SK-N-SH treated with all-trans-retinoic acid at 6 μM for 48 hours (cell line): ENCODE data around the gene KCNG2.

ENCODE experiments used
- ATAC-seq: fragments of 200-7000 bp; cut with Tn5 transposase; 3 replicates; pipeline ENCODE4 v1.9.1; 2020; ENCODE audit warnings: mild to moderate bottlenecking, moderate library complexity
- ARNTL ChIP-seq: fragments of 450-650 bp; formaldehyde crosslinking; IDR thresholded peaks from 2 replicates; pipeline ENCODE4 v1.5.0; 2020; ENCODE audit warnings: low read depth, mild to moderate bottlenecking, moderate library complexity, borderline replicate concordance
- BACH2 ChIP-seq: fragments of 250-450 bp; sonication (Bioruptor Pico); IDR thresholded peaks from 2 replicates; pipeline ENCODE4 v1.9.0; 2021; ENCODE audit warnings: mild to moderate bottlenecking, borderline replicate concordance
- CSDC2 ChIP-seq: fragments of 250-450 bp; sonication (Bioruptor Pico); IDR thresholded peaks from 2 replicates; pipeline ENCODE4 v1.5.0; 2020; ENCODE audit warnings: mild to moderate bottlenecking, moderate library complexity
- ESRRG ChIP-seq: fragments of 250-450 bp; sonication (Bioruptor Pico); IDR thresholded peaks from 2 replicates; pipeline ENCODE4 v1.6.1; 2021; ENCODE audit warnings: mild to moderate bottlenecking
- GLIS3 ChIP-seq: fragments of 250-450 bp; sonication (Bioruptor Pico); IDR thresholded peaks from 2 replicates; pipeline ENCODE4 v1.5.0; 2020; ENCODE audit warnings: mild to moderate bottlenecking, moderate library complexity
- ISL1 ChIP-seq: fragments of 250-450 bp; sonication (Bioruptor Pico); IDR thresholded peaks from 2 replicates; pipeline ENCODE4 v2.1.2; 2022; ENCODE audit warnings: mild to moderate bottlenecking, moderate library complexity
- OSR1 ChIP-seq: fragments of 250-450 bp; sonication (Bioruptor Pico); IDR thresholded peaks from 2 replicates; pipeline ENCODE4 v1.8.0; 2022; ENCODE audit warnings: moderate library complexity, mild to moderate bottlenecking, inconsistent platforms
- PPARA ChIP-seq: fragments of 250-450 bp; sonication (Bioruptor Pico); IDR thresholded peaks from 2 replicates; pipeline ENCODE4 v1.5.0; 2020; ENCODE audit warnings: mild to moderate bottlenecking, borderline replicate concordance
- RARB ChIP-seq: fragments of 250-450 bp; sonication (Bioruptor Pico); IDR thresholded peaks from 2 replicates; pipeline ENCODE4 v1.8.0; 2021; ENCODE audit warnings: mild to moderate bottlenecking, moderate library complexity
- SNAI2 ChIP-seq: fragments of 250-450 bp; sonication (Bioruptor Pico); IDR thresholded peaks from 2 replicates; pipeline ENCODE4 v1.5.0; 2020; ENCODE audit warnings: mild to moderate bottlenecking, moderate library complexity
- TCF4 ChIP-seq: fragments of 250-450 bp; sonication (Bioruptor Pico); IDR thresholded peaks from 2 replicates; pipeline ENCODE4 v1.8.0; 2021; ENCODE audit warnings: mild to moderate bottlenecking, moderate library complexity, borderline replicate concordance
- TOX ChIP-seq: fragments of 250-450 bp; sonication (Bioruptor Pico); IDR thresholded peaks from 2 replicates; pipeline ENCODE4 v1.8.0; 2021; ENCODE audit warnings: mild to moderate bottlenecking, moderate library complexity, borderline replicate concordance
- ZC3H10 ChIP-seq: fragments of 250-450 bp; sonication (Bioruptor Pico); IDR thresholded peaks from 2 replicates; pipeline ENCODE4 v1.5.1; 2021; ENCODE audit warnings: mild to moderate bottlenecking, moderate library complexity
- ZFP3 ChIP-seq: fragments of 250-450 bp; sonication (Bioruptor Pico); IDR thresholded peaks from 2 replicates; pipeline ENCODE4 v1.5.0; 2020; ENCODE audit warnings: mild to moderate bottlenecking, moderate library complexity
- ZFP30 ChIP-seq: fragments of 450-650 bp; formaldehyde crosslinking; IDR thresholded peaks from 2 replicates; pipeline ENCODE4 v1.5.0; 2022; ENCODE audit warnings: mild to moderate bottlenecking, moderate library complexity
- ZNF565 ChIP-seq: fragments of 450-650 bp; formaldehyde crosslinking; conservative IDR thresholded peaks from 2 replicates; pipeline ENCODE4 v1.5.0; 2020; ENCODE audit warnings: low read depth, mild to moderate bottlenecking, moderate library complexity
- ZNF8 ChIP-seq: fragments of 450-650 bp; formaldehyde crosslinking; IDR thresholded peaks from 2 replicates; pipeline ENCODE4 v1.5.0; 2020; ENCODE audit warnings: mild to moderate bottlenecking, moderate library complexity
- TF ChIP-seq, protein P1 (sequence below): fragments of 250-450 bp; sonication (Bioruptor Pico); IDR thresholded peaks from 2 replicates; pipeline ENCODE4 v1.5.0; 2020; ENCODE audit warnings: mild to moderate bottlenecking, moderate library complexity
- TF ChIP-seq, protein P2 (sequence below): fragments of 250-450 bp; sonication (Bioruptor Pico); IDR thresholded peaks from 2 replicates; pipeline ENCODE4 v1.5.1; 2021; ENCODE audit warnings: mild to moderate bottlenecking, moderate library complexity
- TF ChIP-seq, protein P3 (sequence below): fragments of 250-450 bp; sonication (Bioruptor Pico); IDR thresholded peaks from 2 replicates; pipeline ENCODE4 v1.8.0; 2020; ENCODE audit warnings: mild to moderate bottlenecking, moderate library complexity, borderline replicate concordance
- TF ChIP-seq, protein P4 (sequence below): fragments of 250-450 bp; sonication (Bioruptor Pico); IDR thresholded peaks from 2 replicates; pipeline ENCODE4 v1.5.1; 2020; ENCODE audit warnings: low read depth, mild to moderate bottlenecking, moderate library complexity
- TF ChIP-seq, protein P5 (sequence below): fragments of 250-450 bp; sonication (Bioruptor Pico); IDR thresholded peaks from 2 replicates; pipeline ENCODE4 v1.8.0; 2021; ENCODE audit warnings: low read depth, mild to moderate bottlenecking, moderate library complexity, borderline replicate concordance

Gene KCNG2

DNA sequence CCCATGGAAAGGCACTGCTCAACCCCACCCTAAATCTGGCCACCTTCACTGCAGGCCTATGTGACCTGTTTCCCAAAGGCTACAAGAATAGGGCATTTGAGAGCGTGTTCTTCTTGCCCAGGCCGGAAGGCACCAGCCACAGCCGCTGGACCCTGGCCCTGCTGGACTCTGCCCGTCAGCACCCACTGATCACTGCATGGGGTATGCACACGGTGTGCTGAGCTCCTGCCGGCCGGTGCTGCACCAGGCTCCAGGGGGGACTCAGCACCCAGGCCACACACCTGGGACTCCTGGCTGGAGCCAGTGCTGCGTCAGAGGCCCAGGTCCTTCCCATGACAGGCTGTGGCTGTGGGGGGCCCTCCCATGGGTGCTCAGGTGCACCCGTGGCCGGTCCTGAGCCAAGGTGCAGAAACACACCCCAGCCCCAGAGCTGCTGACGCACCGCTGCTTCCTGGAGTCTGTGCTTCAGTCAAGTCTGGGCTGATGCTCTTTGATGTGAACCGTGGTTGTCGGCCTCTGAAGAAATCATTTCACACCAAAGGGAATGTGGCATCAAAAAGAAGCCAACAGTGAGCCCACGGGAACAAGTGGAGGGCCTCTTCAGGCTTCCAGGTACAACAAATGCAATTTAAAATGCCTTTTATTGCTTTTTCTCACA, 6.5 kb downstream of the KCNG2 start (continued):
- TF ChIP-seq, protein P1, sequence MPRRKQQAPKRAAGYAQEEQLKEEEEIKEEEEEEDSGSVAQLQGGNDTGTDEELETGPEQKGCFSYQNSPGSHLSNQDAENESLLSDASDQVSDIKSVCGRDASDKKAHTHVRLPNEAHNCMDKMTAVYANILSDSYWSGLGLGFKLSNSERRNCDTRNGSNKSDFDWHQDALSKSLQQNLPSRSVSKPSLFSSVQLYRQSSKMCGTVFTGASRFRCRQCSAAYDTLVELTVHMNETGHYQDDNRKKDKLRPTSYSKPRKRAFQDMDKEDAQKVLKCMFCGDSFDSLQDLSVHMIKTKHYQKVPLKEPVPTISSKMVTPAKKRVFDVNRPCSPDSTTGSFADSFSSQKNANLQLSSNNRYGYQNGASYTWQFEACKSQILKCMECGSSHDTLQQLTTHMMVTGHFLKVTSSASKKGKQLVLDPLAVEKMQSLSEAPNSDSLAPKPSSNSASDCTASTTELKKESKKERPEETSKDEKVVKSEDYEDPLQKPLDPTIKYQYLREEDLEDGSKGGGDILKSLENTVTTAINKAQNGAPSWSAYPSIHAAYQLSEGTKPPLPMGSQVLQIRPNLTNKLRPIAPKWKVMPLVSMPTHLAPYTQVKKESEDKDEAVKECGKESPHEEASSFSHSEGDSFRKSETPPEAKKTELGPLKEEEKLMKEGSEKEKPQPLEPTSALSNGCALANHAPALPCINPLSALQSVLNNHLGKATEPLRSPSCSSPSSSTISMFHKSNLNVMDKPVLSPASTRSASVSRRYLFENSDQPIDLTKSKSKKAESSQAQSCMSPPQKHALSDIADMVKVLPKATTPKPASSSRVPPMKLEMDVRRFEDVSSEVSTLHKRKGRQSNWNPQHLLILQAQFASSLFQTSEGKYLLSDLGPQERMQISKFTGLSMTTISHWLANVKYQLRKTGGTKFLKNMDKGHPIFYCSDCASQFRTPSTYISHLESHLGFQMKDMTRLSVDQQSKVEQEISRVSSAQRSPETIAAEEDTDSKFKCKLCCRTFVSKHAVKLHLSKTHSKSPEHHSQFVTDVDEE = no peak
- TF ChIP-seq RARB (CRISPR knock-in tag) (no peak), ZFP30 (CRISPR knock-in tag) (no peak), ZFP3 (CRISPR knock-in tag) (no peak), SNAI2 (CRISPR knock-in tag) (no peak), PPARA (CRISPR knock-in tag) (no peak), TOX (no peak), TCF4 (no peak), ZC3H10 (no peak)
- TF ChIP-seq, protein P2, sequence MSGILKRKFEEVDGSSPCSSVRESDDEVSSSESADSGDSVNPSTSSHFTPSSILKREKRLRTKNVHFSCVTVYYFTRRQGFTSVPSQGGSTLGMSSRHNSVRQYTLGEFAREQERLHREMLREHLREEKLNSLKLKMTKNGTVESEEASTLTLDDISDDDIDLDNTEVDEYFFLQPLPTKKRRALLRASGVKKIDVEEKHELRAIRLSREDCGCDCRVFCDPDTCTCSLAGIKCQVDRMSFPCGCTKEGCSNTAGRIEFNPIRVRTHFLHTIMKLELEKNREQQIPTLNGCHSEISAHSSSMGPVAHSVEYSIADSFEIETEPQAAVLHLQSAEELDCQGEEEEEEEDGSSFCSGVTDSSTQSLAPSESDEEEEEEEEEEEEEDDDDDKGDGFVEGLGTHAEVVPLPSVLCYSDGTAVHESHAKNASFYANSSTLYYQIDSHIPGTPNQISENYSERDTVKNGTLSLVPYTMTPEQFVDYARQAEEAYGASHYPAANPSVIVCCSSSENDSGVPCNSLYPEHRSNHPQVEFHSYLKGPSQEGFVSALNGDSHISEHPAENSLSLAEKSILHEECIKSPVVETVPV (CRISPR knock-in tag) = no peak

DNA sequence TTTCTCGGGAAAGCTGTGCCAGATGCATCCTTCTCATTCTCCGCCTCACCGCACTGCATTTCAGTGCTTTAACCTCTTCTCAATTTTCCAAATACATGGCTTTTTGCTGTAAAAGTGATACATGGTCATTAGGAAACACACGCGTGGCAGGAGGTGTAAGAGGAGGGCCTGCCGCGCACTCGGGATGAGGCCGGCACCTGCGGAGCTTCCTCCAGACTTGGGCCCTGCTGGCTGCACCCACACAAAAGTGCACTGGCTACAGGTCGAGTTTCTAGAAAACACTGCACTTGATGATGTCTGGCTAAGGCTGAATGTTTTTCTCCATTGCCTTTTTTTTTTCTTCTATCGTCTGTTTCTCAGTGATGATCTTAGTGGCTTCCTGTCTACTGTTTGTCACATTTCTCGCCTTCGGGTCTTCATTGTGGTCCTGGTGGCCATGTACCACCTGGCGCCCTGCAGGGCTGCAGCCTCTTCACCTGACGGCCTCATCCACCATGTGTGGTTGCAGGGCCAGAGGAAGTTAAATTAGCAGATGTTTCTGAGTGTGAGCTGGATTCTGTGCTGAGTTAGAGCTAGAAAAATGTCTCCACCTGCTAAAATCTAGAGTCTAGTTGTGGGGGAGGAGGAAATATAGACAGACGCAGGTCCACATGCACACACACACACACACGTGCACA, 7.6 kb downstream of the KCNG2 start:
- ATAC-seq = no peak
- TF ChIP-seq, protein P3, sequence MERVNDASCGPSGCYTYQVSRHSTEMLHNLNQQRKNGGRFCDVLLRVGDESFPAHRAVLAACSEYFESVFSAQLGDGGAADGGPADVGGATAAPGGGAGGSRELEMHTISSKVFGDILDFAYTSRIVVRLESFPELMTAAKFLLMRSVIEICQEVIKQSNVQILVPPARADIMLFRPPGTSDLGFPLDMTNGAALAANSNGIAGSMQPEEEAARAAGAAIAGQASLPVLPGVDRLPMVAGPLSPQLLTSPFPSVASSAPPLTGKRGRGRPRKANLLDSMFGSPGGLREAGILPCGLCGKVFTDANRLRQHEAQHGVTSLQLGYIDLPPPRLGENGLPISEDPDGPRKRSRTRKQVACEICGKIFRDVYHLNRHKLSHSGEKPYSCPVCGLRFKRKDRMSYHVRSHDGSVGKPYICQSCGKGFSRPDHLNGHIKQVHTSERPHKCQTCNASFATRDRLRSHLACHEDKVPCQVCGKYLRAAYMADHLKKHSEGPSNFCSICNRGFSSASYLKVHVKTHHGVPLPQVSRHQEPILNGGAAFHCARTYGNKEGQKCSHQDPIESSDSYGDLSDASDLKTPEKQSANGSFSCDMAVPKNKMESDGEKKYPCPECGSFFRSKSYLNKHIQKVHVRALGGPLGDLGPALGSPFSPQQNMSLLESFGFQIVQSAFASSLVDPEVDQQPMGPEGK (CRISPR knock-in tag) = no peak
- TF ChIP-seq PPARA (CRISPR knock-in tag) = no peak
- TF ChIP-seq ZNF565 (CRISPR knock-in tag) = no peak
- no peak for TF ChIP-seq BACH2 (CRISPR knock-in tag)
- TF ChIP-seq SNAI2 (CRISPR knock-in tag) = no peak
- TF ChIP-seq ISL1 (CRISPR knock-in tag) = no peak
- TF ChIP-seq, protein P4, sequence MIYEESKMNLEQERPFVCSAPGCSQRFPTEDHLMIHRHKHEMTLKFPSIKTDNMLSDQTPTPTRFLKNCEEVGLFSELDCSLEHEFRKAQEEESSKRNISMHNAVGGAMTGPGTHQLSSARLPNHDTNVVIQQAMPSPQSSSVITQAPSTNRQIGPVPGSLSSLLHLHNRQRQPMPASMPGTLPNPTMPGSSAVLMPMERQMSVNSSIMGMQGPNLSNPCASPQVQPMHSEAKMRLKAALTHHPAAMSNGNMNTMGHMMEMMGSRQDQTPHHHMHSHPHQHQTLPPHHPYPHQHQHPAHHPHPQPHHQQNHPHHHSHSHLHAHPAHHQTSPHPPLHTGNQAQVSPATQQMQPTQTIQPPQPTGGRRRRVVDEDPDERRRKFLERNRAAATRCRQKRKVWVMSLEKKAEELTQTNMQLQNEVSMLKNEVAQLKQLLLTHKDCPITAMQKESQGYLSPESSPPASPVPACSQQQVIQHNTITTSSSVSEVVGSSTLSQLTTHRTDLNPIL (CRISPR knock-in tag) = no peak
- TF ChIP-seq CSDC2 = no peak
- no peak for TF ChIP-seq OSR1 (CRISPR knock-in tag)
- TF ChIP-seq ARNTL (CRISPR knock-in tag) = no peak
- no peak for TF ChIP-seq ZC3H10
- no peak for TF ChIP-seq ZFP3 (CRISPR knock-in tag)
- TF ChIP-seq RARB (CRISPR knock-in tag) = no peak
- TF ChIP-seq, protein P1 = no peak
- TF ChIP-seq ZFP30 (CRISPR knock-in tag) = no peak
- TF ChIP-seq TOX = no peak
- no peak for TF ChIP-seq ESRRG (CRISPR knock-in tag)
- TF ChIP-seq GLIS3 (CRISPR knock-in tag) = no peak
- TF ChIP-seq, protein P5, sequence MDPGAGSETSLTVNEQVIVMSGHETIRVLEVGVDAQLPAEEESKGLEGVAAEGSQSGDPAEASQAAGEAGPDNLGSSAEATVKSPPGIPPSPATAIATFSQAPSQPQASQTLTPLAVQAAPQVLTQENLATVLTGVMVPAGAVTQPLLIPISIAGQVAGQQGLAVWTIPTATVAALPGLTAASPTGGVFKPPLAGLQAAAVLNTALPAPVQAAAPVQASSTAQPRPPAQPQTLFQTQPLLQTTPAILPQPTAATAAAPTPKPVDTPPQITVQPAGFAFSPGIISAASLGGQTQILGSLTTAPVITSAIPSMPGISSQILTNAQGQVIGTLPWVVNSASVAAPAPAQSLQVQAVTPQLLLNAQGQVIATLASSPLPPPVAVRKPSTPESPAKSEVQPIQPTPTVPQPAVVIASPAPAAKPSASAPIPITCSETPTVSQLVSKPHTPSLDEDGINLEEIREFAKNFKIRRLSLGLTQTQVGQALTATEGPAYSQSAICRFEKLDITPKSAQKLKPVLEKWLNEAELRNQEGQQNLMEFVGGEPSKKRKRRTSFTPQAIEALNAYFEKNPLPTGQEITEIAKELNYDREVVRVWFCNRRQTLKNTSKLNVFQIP (CRISPR knock-in tag) = no peak
- no peak for TF ChIP-seq ZNF8 (CRISPR knock-in tag)
